Osteocyte (in vitro differentiated cells): Measurements from ENCODE around the gene ANK3. TPM values are rescaled to one million over a fixed set of nuclear protein-coding genes. Genes with fewer than 3 reads are reported as not detected.

Experiments used
- DNase-seq: peaks from one replicate; pipeline ENCODE4 v3.0.0; 2021; ENCODE audit warnings: mixed read lengths; ENCODE audit not compliant: unreplicated experiment; ENCODE audit errors: extremely low spot score
- H3K27ac Mint-ChIP-seq: one replicate; pipeline ENCODE4 v1.8.0; 2021; ENCODE audit warnings: mild to moderate bottlenecking, mixed read lengths; ENCODE audit not compliant: unreplicated experiment
- H3K27me3 Mint-ChIP-seq: one replicate; pipeline ENCODE4 v1.8.0; 2021; ENCODE audit warnings: mixed read lengths; ENCODE audit not compliant: unreplicated experiment
- H3K36me3 Mint-ChIP-seq: one replicate; pipeline ENCODE4 v1.8.0; 2021; ENCODE audit warnings: mixed read lengths; ENCODE audit not compliant: unreplicated experiment
- H3K4me1 Mint-ChIP-seq: one replicate; pipeline ENCODE4 v1.8.0; 2021; ENCODE audit warnings: mixed read lengths; ENCODE audit not compliant: unreplicated experiment
- H3K4me3 Mint-ChIP-seq: one replicate; pipeline ENCODE4 v1.8.0; 2021; ENCODE audit warnings: mild to moderate bottlenecking, moderate library complexity, mixed read lengths; ENCODE audit not compliant: unreplicated experiment
- H3K9me3 Mint-ChIP-seq: one replicate; pipeline ENCODE4 v1.8.0; 2021; ENCODE audit warnings: mixed read lengths; ENCODE audit not compliant: unreplicated experiment
- total RNA-seq: library from RNA; stranded (reverse); gene quantifications from 2 replicates; pipeline ENCODE4 v1.2.1, GENCODE V29; 2021
- TF ChIP-seq, protein P1 (sequence below): fragments of 200-600 bp; sonication (generic); IDR thresholded peaks from 2 replicates; pipeline ENCODE4 v1.5.0; 2021; ENCODE audit warnings: antibody characterized with exemption, mild to moderate bottlenecking, moderate library complexity

Gene ANK3
- total RNA-seq, 1 donor from 2014 or later = 22.0 TPM

DNA sequence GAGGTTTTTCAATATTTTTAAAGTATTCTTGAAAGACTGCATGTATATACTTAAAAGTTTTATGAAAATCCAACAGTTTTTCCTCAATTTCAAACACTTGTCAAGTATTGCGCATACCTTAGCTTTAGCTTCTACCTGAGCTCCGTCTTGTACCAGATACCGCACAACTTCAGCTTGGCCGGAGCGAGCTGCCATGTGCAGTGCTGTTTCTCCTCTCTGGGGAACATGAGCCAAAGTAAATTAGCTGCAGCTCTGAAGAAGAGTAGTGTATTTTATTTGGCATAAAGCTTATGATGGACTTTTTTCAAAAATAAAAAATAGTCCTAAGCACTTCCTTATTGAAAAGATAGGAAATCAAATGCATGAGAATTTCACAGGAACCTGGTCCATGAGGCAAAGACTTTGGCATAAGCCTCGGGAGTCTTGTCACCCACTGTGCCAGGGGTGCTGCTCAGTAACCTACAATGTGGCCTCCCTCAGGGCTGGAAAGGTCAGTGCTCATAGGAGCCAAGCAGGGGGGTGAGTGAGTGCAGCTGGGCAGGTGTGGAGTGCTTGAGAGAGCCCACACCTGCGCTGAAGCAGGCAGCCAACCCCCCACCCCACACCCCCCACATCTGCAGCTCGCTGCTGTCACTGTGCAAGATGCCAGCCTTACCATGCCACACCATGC is 189.5 kb downstream of the ANK3 start:
- DNase-seq = no peak
- Mint-ChIP-seq H3K4me3 (no peak overlapping the region), H3K36me3 (no peaks in the 10 kb centered on the region), H3K9me3 (no peaks in the 10 kb centered on the region), H3K27me3 (no peaks in the 10 kb centered on the region), H3K27ac (peak overlapping the region; percentile 23), H3K4me1 (peaks cover 7% of the 10 kb centered on the region)
- TF ChIP-seq, protein P1, sequence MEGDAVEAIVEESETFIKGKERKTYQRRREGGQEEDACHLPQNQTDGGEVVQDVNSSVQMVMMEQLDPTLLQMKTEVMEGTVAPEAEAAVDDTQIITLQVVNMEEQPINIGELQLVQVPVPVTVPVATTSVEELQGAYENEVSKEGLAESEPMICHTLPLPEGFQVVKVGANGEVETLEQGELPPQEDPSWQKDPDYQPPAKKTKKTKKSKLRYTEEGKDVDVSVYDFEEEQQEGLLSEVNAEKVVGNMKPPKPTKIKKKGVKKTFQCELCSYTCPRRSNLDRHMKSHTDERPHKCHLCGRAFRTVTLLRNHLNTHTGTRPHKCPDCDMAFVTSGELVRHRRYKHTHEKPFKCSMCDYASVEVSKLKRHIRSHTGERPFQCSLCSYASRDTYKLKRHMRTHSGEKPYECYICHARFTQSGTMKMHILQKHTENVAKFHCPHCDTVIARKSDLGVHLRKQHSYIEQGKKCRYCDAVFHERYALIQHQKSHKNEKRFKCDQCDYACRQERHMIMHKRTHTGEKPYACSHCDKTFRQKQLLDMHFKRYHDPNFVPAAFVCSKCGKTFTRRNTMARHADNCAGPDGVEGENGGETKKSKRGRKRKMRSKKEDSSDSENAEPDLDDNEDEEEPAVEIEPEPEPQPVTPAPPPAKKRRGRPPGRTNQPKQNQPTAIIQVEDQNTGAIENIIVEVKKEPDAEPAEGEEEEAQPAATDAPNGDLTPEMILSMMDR = no peak

DNA sequence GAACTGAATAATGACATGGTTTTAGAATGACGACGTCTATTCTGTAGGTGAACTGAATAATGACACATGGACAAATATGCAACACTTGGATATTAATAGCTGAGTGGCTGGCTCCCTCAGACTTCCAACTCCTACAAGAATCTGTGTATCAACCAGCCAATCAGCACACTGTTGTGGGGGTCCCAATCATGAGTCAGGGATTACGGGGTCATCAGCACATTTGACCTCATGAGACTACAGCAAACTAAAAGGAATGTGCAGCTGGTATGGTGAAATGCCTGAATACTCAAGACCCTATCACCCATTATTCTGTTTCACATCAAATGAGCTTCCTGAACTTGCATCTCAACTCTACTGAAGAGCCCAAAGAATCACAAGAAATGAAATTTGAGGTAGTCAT is 192.5 kb downstream of the ANK3 start:
- H3K27ac Mint-ChIP-seq = no peak overlapping the region
- peaks cover 3% of the 10 kb centered on the region for H3K36me3 Mint-ChIP-seq
- no peak overlapping the region for H3K4me3 Mint-ChIP-seq
- no peak for DNase-seq
- H3K9me3 Mint-ChIP-seq = no peaks in the 10 kb centered on the region
- peaks cover 6% of the 10 kb centered on the region for H3K4me1 Mint-ChIP-seq
- TF ChIP-seq, protein P1 = no peak
- H3K27me3 Mint-ChIP-seq = no peaks in the 10 kb centered on the region

DNA sequence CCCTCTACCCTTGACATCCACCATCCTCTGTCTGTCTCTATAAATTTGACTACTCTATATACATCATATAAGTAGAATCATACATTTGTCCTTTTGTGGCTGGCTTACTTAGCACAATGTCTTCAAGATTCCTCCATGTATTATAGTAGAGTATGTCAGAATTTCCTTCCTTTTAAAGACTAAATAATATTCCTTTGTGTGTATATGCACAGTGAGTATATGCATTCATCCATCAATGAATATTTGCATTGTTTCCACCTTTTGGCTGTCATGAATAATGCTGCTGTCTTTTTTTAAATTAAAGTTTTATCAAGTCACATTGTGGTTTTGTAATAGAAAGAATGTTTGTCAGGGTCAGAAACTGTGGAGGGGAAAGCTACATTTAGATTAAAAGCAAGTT is 195.3 kb downstream of the ANK3 start:
- H3K4me1 Mint-ChIP-seq = no peaks in the 10 kb centered on the region
- H3K9me3 Mint-ChIP-seq = peaks cover 7% of the 10 kb centered on the region
- H3K4me3 Mint-ChIP-seq = no peak overlapping the region
- TF ChIP-seq, protein P1 = no peak
- H3K36me3 Mint-ChIP-seq = peaks cover 12% of the 10 kb centered on the region
- no peak overlapping the region for H3K27ac Mint-ChIP-seq
- DNase-seq = no peak
- H3K27me3 Mint-ChIP-seq = no peaks in the 10 kb centered on the region

DNA sequence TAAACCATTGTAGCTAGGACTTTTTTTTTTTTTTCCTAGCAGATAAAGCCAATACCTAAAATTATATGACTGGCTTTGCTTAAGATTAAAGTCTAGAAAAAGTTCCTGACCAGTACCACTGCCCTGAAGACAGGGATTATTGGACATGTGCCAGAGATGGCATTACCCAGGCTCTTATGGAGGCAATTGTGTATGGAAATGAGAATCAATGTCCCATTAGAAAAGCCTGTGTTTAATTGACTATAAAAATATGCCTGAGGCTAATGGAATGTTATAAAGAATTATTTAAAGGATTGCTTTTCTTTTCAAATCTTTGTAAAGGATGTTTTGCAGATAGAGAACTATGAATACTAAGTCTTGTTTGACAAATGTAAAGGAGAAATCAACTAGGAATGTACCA is 196.7 kb downstream of the ANK3 start:
- DNase-seq = no peak
- no peaks in the 10 kb centered on the region for H3K27me3 Mint-ChIP-seq
- H3K36me3 Mint-ChIP-seq = peaks cover 12% of the 10 kb centered on the region
- peaks cover 6% of the 10 kb centered on the region for H3K4me1 Mint-ChIP-seq
- H3K9me3 Mint-ChIP-seq = peaks cover 7% of the 10 kb centered on the region
- TF ChIP-seq, protein P1 = no peak
- no peak overlapping the region for H3K4me3 Mint-ChIP-seq
- H3K27ac Mint-ChIP-seq = no peak overlapping the region

DNA sequence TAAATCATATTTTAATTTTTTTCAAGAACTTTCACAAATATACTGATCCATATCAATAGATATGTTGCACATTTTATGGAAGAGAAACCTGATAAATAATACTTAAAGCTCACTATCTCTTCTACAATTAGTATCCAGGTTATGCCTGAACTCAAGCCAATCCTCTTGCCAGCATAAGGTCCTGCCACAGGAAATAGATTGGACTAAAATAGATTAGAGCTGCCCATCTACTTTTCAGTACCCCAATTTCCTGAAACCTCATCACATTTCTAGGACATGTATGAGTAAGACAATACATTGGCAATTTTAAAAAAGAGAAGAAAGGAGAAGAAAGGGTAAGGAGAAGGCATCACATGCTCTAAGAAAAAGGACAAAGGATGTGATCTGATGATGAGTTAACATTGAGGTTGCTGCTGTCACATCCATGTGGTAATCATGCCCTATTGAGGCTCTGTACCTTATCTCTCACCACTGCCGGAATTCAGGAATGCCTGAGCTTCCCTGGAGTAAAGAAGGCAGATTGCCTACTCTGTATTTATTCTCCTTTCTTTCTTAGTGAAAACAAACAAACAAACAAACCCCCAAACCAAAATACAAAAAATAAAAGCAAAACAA is 199.7 kb downstream of the ANK3 start:
- TF ChIP-seq, protein P1 = no peak
- peaks cover 14% of the 10 kb centered on the region for H3K36me3 Mint-ChIP-seq
- H3K27ac Mint-ChIP-seq = no peak overlapping the region
- peaks cover 13% of the 10 kb centered on the region for H3K4me1 Mint-ChIP-seq
- no peak for DNase-seq
- H3K27me3 Mint-ChIP-seq = no peaks in the 10 kb centered on the region
- H3K9me3 Mint-ChIP-seq = peaks cover 7% of the 10 kb centered on the region
- H3K4me3 Mint-ChIP-seq = no peak overlapping the region
